Esophagus squamous epithelium (tissue), 5 donors: ENCODE data around the gene OBSL1. TPM values are rescaled to one million over a fixed set of nuclear protein-coding genes. Genes with fewer than 3 reads are reported as not detected.
A peak's percentile ranks its signal among the peaks of the same experiment; 100 is the strongest.

Experiments
- DNase-seq: peaks from one replicate; lab custom pipeline; 2025; lab: John Stamatoyannopoulos, UW
- H3K27ac ChIP-seq, 4 donors: fragments of 200-600 bp; sonication (generic); one replicate each; pipeline ENCODE4 v1.5.1; 2016 to 2019; ENCODE audit warnings: mild to moderate bottlenecking in 1 of 4
- H3K27me3 ChIP-seq, 4 donors: fragments of 200-600 bp; sonication (generic); 1 replicate in 3 of 4; 2 replicates in 1 of 4; pipeline versions ENCODE4 v1.5.1 to v1.6.0; 2017 to 2021; ENCODE audit warnings: antibody characterized with exemption in 1 of 4
- H3K36me3 ChIP-seq, 3 donors: fragments of 200-600 bp; sonication (generic); one replicate each; pipeline ENCODE4 v1.5.1; 2016 to 2019
- H3K4me1 ChIP-seq, 3 donors: fragments of 200-600 bp; sonication (generic); one replicate each; pipeline ENCODE4 v1.5.1; 2017 to 2019
- H3K4me3 ChIP-seq, 4 donors: fragments of 200-600 bp; sonication (generic); 1 replicate in 3 of 4; 2 replicates in 1 of 4; pipeline ENCODE4 v1.5.1; 2016 to 2019; ENCODE audit warnings: mild to moderate bottlenecking in 2 of 4, moderate library complexity in 1 of 4
- H3K9me3 ChIP-seq, 3 donors: fragments of 200-600 bp; sonication (generic); one replicate each; pipeline ENCODE4 v1.5.1; 2016 to 2019
- POLR2A ChIP-seq, 4 donors: fragments of 450-650 bp; IDR thresholded peaks; one replicate each; pipeline ENCODE4 v1.6.1; 2017; ENCODE audit warnings: antibody characterized with exemption in 4 of 4, mild to moderate bottlenecking in 4 of 4, moderate library complexity in 3 of 4
- WGBS, 2 donors: methylation state at CpG; one replicate each; pipeline ENCODE4 v1.1.5; 2018; 5-methylcytosine and 5-hydroxymethylcytosine counted together
- intact Hi-C: fragments of 100-400 bp; cut with DNase I; formaldehyde crosslinking; loops from one replicate; pipeline ENCODE4 v1.15.0; 2022
- total RNA-seq, 4 donors: library from RNA; depleted of rRNA; stranded (reverse); fragments of >200 nt; gene quantifications; one replicate each; pipeline ENCODE4 v1.1.0, GENCODE V29; 2016
- TF ChIP-seq, protein P1 (sequence below), 6 experiments: fragments of 450-650 bp in 4 of 6; fragments of 200-600 bp in 2 of 6; sonication (generic) in 2 of 6; IDR thresholded peaks; one replicate each; pipeline ENCODE4 v1.5.1; 2016 to 2019; ENCODE audit warnings: antibody characterized with exemption in 6 of 6, mild to moderate bottlenecking in 4 of 6, moderate library complexity in 4 of 6
- donor health status: DM: yes; HTN: yes; CAD: no.

OBSL1 gene
- total RNA-seq, 4 donors from 2014 or later: 7.0 to 38.9 (median 16.0) TPM

DNA sequence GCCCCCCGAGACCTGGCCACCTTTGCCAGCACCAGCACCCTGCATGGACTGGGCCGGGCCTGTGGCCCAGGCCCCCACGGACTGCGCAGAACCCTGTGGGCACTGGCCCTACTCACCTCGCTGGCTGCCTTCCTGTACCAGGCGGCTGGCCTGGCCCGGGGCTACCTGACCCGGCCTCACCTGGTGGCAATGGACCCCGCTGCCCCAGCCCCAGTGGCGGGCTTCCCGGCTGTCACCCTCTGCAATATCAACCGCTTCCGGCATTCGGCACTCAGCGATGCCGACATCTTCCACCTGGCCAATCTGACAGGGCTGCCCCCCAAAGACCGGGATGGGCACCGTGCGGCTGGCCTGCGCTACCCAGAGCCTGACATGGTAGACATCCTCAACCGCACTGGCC lies 56.5 kb downstream of the OBSL1 start:
- peaks cover 5 to 100% (median 20%) of the 10 kb centered on the region in 4 donors for H3K27me3 ChIP-seq
- TF ChIP-seq, protein P1, sequence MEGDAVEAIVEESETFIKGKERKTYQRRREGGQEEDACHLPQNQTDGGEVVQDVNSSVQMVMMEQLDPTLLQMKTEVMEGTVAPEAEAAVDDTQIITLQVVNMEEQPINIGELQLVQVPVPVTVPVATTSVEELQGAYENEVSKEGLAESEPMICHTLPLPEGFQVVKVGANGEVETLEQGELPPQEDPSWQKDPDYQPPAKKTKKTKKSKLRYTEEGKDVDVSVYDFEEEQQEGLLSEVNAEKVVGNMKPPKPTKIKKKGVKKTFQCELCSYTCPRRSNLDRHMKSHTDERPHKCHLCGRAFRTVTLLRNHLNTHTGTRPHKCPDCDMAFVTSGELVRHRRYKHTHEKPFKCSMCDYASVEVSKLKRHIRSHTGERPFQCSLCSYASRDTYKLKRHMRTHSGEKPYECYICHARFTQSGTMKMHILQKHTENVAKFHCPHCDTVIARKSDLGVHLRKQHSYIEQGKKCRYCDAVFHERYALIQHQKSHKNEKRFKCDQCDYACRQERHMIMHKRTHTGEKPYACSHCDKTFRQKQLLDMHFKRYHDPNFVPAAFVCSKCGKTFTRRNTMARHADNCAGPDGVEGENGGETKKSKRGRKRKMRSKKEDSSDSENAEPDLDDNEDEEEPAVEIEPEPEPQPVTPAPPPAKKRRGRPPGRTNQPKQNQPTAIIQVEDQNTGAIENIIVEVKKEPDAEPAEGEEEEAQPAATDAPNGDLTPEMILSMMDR (IDR thresholded peaks at IDR 0.05): no peak
- TF ChIP-seq POLR2A (IDR thresholded peaks at IDR 0.05): no peak
- DNase-seq: no peak
- H3K27ac ChIP-seq: no peak overlapping the region
- no peaks in the 10 kb centered on the region for H3K36me3 ChIP-seq
- intact Hi-C loops: no loop called here
- WGBS, 2 donors: 80 to 90% methylated on average over 2 to 3 of the region's 21 CpGs
- H3K9me3 ChIP-seq: no peaks in the 10 kb centered on the region
- peaks cover 4 to 29% (median 8%) of the 10 kb centered on the region in 3 donors for H3K4me1 ChIP-seq
- H3K4me3 ChIP-seq: no peak overlapping the region

DNA sequence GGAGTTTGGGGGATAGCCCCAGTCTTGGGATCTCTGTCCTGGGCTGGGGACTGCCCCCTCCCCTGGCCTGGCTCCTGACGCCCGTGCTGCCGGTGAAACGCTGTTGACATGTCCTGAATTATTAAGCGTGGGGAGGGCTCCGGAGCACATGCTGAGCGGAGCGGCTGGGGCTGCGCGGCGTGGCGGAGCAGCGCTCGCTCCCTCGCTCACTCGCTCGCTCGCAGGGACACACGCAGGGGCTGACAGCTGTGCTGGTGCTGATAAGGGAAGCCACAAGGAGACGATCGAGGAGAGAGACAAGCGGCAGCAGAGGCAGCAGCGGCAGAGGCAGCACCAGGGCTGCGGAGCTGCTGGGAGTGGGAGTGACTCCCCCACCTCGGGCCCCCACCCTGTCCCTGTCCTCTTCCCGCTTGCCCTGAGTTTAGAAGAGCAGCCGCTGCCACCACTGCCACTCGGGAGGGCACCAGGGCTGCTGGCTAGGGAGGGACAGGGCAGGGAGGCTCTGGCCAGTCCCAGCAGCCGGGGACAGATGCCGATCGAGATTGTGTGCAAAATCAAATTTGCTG lies 57.1 kb downstream of the OBSL1 start, which contains the start of gene ASIC4:
TSS of gene ASIC4 (plus strand) at position 287 of the 566 bp plus-strand sequence. CDS start at position 530, 243 bp downstream.
- DNase-seq: no peak
- H3K9me3 ChIP-seq: no peaks in the 10 kb centered on the region
- peak within 1 kb of the TSS in 1 of 4 donors; percentile 23 for H3K4me3 ChIP-seq
- no CpG with 5 or more reads among the region's 31 CpGs for WGBS, 2 donors
- peaks cover 5 to 100% (median 20%) of the 10 kb centered on the region in 4 donors for H3K27me3 ChIP-seq
- TF ChIP-seq POLR2A (IDR thresholded peaks at IDR 0.05): no peak
- TF ChIP-seq, protein P1 (IDR thresholded peaks at IDR 0.05): no peak
- H3K27ac ChIP-seq: no peak within 1 kb of the TSS
- H3K36me3 ChIP-seq: no peaks in the 10 kb centered on the region
- H3K4me1 ChIP-seq: peaks cover 10 to 35% (median 14%) of the 10 kb centered on the region in 3 donors
- intact Hi-C loops: no loop called here

DNA sequence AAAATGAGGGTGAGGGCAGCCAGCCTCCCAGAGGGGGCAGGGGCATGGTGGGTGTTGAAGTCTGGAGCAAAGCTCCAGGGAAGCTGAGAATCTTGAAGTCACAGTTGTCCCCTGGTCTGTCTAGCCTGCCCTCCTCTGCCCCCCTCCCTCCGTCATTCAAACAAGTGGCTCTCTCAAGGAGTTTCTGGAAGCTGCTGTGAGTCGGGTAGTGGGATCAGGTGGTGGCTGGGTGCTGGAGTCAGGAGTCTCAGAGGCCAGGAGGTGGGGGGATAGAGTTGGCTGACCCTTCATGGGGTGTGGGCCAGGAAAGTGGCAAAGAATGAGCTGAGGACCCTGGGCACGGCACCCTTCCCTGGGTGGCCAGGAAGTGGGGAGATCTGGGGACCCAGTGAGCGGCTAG lies 57.6 kb downstream of the OBSL1 start:
- Histone ChIP-seq H3K4me1 (peaks cover 14 to 39% (median 16%) of the 10 kb centered on the region in 3 donors), H3K27ac (no peak overlapping the region), H3K27me3 (peaks cover 5 to 100% (median 20%) of the 10 kb centered on the region in 4 donors), H3K4me3 (peak overlapping the region in 1 of 4 donors; percentile 23), H3K36me3 (no peaks in the 10 kb centered on the region), H3K9me3 (no peaks in the 10 kb centered on the region)
- no peak for TF ChIP-seq POLR2A (IDR thresholded peaks at IDR 0.05)
- TF ChIP-seq, protein P1 (IDR thresholded peaks at IDR 0.05): no peak
- DNase-seq: no peak
- intact Hi-C loops: no loop called here
- WGBS, 2 donors: 0% methylated on average over 1 of the region's 4 CpGs; no CpG with 5 or more reads in 1 of the 2 donors

DNA sequence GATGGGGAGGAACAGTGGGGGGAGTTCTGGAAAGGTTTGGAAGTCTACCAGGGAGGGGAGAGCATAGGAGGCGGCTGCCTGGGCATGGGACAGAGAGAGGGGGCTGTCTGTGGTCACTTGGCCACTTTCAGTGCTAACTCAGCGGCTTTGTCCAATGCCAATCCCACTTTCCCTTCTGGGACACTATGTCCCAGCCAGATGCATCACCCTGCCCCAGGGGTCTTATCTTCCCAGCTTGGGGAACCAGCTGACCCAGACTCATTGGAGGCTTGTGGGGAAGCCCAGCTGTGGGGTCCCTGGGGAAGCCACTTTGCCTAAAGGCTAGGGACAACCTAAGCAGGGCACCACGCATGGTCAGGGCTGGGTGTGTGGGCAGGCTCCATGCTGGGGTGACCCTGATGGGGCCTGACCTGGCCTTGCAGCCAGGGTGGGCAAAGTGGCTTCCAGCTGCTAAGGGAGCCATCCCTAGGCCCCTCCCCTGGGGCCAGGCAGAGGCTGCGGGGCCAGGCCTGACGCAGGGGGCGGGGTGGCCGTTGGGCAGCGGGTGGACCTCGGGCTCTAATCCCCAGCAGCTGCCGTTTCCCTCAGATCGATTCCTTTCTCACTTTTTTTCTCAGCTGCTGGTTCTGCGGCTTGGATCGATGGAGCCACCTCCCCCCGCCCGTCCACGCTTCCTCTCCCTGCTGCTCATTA lies 58.7 kb downstream of the OBSL1 start:
- peaks cover 14 to 49% (median 16%) of the 10 kb centered on the region in 3 donors for H3K4me1 ChIP-seq
- no peaks in the 10 kb centered on the region for H3K9me3 ChIP-seq
- no peak for TF ChIP-seq POLR2A (IDR thresholded peaks at IDR 0.05)
- TF ChIP-seq, protein P1 (IDR thresholded peaks at IDR 0.05): no peak
- WGBS, 2 donors: 10 to 45% methylated on average over 4 to 14 of the region's 16 CpGs
- no peak overlapping the region for H3K27ac ChIP-seq
- H3K4me3 ChIP-seq: no peak overlapping the region
- intact Hi-C loops: no loop called here
- no peak for DNase-seq
- H3K36me3 ChIP-seq: no peaks in the 10 kb centered on the region
- H3K27me3 ChIP-seq: peaks cover 5 to 97% (median 20%) of the 10 kb centered on the region in 4 donors
